SH-SY5Y (cell line): ENCODE results near the gene CIZ1.

Experiments used
- GATA2 ChIP-seq: IDR thresholded peaks from 2 replicates; pipeline ENCODE4 v1.6.1; 2011; ENCODE audit warnings: mild to moderate bottlenecking, low read depth, low read length
- GATA3 ChIP-seq: IDR thresholded peaks from 2 replicates; pipeline ENCODE4 v1.6.1; 2011; ENCODE audit warnings: low read depth, mild to moderate bottlenecking, low read length, moderate library complexity

- no peak for TF ChIP-seq GATA2
- TF ChIP-seq GATA3, result no peak
Observed at GRCh38 chr9:128163027-128163515, 28.3 kb downstream of the CIZ1 start.
